Measurements from ENCODE around the gene IQCM.
A peak's percentile ranks its signal among the peaks of the same experiment; 100 is the strongest.

IQCM gene

DNA sequence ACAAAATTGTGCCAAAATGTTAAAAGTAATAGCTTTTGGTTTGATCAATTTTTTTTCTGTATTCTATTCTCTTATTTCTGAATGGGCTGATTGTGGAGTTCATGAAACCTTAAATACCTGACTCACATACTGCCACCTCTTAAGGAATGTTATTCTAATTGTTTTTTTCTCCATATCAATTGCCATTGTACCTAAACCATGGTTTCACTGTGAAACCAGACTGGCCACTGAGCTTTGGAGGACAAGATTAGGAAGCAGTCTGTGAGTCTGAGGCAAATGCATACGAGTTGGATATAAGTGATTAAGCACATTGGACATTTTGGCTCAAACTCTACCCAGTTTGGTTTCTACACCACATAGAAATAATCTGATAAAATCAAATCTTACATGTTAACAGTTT, 184.0 kb downstream of the IQCM start:
- DNase-seq (ENCODE audit: low read depth in 2 of 2) = no peak
- H3K4me3 ChIP-seq (replicated peaks in 1 of 2; ENCODE audit: low read depth in 2 of 2, low read length in 2 of 2) = no peak overlapping the region
- TF ChIP-seq, protein P1, sequence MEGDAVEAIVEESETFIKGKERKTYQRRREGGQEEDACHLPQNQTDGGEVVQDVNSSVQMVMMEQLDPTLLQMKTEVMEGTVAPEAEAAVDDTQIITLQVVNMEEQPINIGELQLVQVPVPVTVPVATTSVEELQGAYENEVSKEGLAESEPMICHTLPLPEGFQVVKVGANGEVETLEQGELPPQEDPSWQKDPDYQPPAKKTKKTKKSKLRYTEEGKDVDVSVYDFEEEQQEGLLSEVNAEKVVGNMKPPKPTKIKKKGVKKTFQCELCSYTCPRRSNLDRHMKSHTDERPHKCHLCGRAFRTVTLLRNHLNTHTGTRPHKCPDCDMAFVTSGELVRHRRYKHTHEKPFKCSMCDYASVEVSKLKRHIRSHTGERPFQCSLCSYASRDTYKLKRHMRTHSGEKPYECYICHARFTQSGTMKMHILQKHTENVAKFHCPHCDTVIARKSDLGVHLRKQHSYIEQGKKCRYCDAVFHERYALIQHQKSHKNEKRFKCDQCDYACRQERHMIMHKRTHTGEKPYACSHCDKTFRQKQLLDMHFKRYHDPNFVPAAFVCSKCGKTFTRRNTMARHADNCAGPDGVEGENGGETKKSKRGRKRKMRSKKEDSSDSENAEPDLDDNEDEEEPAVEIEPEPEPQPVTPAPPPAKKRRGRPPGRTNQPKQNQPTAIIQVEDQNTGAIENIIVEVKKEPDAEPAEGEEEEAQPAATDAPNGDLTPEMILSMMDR (IDR thresholded peaks at IDR 0.05; ENCODE audit: low read depth, low read length) = no peak

DNA sequence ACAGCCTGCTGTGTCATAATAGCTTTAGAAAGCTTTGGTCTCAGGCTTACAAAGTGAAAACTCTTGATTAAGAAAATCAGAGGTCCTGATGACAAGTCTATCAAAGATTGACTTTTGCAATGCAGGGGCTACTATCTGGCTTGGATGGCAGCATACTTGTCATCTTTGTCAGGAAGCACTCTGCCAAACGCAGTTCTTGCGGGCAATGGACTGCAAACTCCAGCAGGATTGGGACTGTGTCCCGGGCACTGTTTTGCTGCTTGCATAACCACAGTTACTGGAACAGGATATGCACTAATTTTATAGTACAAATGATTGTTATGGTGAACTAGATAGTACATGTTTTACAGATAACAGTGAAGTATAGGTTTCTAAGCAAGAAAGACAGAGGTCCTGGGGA, 185.6 kb downstream of the IQCM start:
- DNase-seq (ENCODE audit: low read depth in 2 of 2) = peak in 1 of 2 donors; percentile 15
- H3K4me3 ChIP-seq (replicated peaks in 1 of 2; ENCODE audit: low read depth in 2 of 2, low read length in 2 of 2) = no peak overlapping the region
- TF ChIP-seq, protein P1 (IDR thresholded peaks at IDR 0.05; ENCODE audit: low read depth, low read length) = no peak

DNA sequence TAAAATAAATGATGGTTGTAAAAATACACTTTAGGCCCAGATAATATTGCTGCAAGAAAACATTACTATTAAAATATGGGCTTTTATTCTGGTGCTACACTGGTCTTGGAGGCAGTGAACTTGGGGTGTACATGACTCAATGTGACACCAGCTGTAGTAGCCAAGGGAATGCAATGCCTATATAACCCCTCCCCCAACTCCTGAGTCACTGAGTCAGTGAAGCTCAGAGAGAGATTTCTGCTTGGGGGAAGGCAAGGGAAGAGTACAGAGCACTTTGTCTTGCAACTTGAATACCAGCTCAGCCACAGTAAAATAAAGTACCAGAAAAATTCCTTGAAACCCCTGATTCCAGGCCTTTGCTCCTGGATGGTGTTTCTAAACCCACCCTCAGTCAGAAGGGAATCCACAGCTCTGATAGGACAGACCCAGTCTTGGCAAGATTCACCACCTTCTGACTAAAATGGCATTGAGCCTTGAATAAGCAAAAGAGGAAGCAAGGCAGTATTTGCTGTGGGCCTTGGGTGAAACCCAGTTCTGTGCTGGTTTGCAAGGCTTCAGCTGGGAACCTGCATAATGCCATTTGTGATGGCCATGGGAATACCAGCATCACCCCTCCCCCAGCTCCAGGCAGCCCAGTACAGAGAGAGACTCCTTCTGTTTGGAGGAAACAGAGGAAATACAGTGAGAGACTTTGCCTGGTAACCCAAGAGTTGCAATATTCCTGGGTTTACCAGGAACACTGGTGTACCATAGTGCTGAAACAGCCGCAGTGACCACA, 209.9 kb downstream of the IQCM start:
- no peak overlapping the region for H3K4me3 ChIP-seq (replicated peaks in 1 of 2; ENCODE audit: low read depth in 2 of 2, low read length in 2 of 2)
- DNase-seq (ENCODE audit: low read depth in 2 of 2) = peak in 1 of 2 donors; percentile 68
- TF ChIP-seq, protein P1 (IDR thresholded peaks at IDR 0.05; ENCODE audit: low read depth, low read length) = no peak

DNA sequence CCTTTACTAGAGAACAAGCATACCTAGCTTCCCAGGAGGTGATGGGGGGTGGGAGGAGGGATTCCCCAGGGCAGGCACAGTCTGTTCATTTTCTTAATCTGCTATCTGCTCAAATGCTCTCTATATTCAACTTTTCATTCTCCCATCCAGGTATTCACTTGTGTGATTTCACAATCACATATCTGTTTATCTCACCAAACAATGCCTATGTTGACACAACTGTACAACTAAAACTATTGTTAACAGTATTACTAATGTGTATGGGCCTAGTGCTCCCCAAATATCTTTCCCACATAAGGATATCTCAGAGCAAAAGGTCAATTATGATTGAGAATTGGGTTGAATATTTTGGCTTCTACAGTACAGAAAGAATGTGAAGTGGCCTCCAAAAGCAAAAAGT, 210.8 kb downstream of the IQCM start:
- TF ChIP-seq, protein P1 (IDR thresholded peaks at IDR 0.05; ENCODE audit: low read depth, low read length) = no peak
- DNase-seq (ENCODE audit: low read depth in 2 of 2) = no peak
- no peak overlapping the region for H3K4me3 ChIP-seq (replicated peaks in 1 of 2; ENCODE audit: low read depth in 2 of 2, low read length in 2 of 2)

DNA sequence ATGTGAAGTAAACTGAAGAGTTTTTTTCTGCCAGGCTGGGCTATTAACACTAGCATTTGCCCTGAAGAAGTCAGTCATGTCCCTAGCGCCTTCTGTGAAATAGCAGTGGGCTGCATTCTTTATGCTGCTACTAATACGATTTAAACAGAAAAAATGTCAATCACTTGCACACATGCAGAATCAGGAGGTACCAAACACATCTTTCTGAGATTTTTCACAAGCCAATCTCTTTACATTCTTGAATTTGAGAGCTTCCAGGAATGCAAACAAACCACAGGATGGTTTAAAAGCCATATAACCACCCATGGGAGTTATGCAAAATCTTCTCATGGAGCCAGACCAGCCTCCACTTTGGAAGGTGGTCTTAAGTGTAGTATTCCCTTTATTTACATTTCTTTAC, 220.1 kb downstream of the IQCM start:
- H3K4me3 ChIP-seq (replicated peaks in 1 of 2; ENCODE audit: low read depth in 2 of 2, low read length in 2 of 2) = no peak overlapping the region
- DNase-seq (ENCODE audit: low read depth in 2 of 2) = peak in 1 of 2 donors; percentile 3
- TF ChIP-seq, protein P1 (IDR thresholded peaks at IDR 0.05; ENCODE audit: low read depth, low read length) = no peak

DNA sequence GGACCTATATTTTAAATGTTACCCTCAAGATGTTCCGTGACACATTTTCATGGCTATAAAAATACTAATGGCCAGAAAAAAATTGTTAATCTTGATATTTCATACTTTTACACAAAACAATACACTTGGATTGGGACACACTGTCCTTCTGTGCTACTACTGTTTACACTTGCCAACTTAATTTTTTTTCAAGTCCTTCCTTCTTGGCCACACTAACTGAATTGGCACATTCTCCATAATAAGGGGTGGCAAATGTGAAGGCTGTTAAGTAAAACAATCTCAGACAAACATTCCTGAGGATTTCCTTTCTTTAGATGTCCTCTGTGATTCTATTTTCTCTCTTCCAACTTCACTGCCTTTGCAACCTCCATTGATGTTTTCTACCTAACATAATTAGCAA, 225.8 kb downstream of the IQCM start:
- TF ChIP-seq, protein P1 (IDR thresholded peaks at IDR 0.05; ENCODE audit: low read depth, low read length) = no peak
- no peak for DNase-seq (ENCODE audit: low read depth in 2 of 2)
- no peak overlapping the region for H3K4me3 ChIP-seq (replicated peaks in 1 of 2; ENCODE audit: low read depth in 2 of 2, low read length in 2 of 2)

DNA sequence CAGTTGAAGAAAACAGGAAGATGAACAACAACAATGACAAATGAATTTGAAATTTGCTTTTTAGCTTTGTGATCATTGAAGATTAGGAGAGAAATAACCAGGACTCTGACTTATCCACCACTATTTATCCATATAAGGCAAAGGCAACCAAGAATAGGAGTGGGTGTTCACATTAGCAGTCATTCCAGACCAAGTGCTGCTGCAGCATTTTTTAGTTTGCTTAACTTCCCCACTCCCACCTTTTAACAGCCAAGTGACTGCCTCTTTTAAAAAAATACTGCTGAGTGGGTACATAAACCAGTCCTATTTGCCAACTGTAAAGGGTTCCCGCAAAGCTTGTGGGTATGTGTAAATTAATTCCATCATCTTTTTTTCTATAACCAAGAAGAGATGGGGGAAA, 230.9 kb downstream of the IQCM start:
- TF ChIP-seq, protein P1 (IDR thresholded peaks at IDR 0.05; ENCODE audit: low read depth, low read length) = no peak
- DNase-seq (ENCODE audit: low read depth in 2 of 2) = no peak
- H3K4me3 ChIP-seq (replicated peaks in 1 of 2; ENCODE audit: low read depth in 2 of 2, low read length in 2 of 2) = no peak overlapping the region
